Uterus (tissue), 2 donors: ENCODE data around the gene CD46.

Experiments
- POLR2A ChIP-seq, 2 donors: fragments of 450-650 bp; IDR thresholded peaks; one replicate each; pipeline ENCODE4 v1.6.1; 2016; ENCODE audit warnings: antibody characterized with exemption in 2 of 2, mild to moderate bottlenecking in 1 of 2, moderate library complexity in 1 of 2
- TF ChIP-seq, protein P1 (sequence below), 4 experiments: fragments of 200-600 bp in 2 of 4; fragments of 450-650 bp in 2 of 4; sonication (generic) in 2 of 4; IDR thresholded peaks; one replicate each; pipeline ENCODE4 v1.5.1; 2016 to 2019; ENCODE audit warnings: antibody characterized with exemption in 4 of 4, mild to moderate bottlenecking in 2 of 4, moderate library complexity in 1 of 4

DNA sequence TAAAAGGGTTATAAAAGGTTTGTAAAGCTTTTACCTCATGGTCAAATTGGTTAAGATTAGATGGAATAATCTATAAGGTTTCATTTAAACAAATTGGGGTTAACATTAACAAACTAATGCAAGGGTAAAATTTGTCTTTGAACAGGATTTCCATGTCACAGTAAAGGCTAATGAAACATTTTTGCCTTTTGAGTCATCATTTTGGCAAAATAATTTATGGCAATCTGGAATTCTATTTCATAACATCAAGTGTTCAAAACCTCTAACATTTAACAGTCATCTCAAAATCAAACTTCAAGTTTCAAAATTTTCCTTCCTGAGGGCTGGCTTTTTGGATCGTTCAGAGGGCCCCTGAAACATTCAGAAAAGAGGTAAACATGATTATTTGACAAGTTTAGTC, 6.6 kb upstream of the CD46 start:
- TF ChIP-seq, protein P1, sequence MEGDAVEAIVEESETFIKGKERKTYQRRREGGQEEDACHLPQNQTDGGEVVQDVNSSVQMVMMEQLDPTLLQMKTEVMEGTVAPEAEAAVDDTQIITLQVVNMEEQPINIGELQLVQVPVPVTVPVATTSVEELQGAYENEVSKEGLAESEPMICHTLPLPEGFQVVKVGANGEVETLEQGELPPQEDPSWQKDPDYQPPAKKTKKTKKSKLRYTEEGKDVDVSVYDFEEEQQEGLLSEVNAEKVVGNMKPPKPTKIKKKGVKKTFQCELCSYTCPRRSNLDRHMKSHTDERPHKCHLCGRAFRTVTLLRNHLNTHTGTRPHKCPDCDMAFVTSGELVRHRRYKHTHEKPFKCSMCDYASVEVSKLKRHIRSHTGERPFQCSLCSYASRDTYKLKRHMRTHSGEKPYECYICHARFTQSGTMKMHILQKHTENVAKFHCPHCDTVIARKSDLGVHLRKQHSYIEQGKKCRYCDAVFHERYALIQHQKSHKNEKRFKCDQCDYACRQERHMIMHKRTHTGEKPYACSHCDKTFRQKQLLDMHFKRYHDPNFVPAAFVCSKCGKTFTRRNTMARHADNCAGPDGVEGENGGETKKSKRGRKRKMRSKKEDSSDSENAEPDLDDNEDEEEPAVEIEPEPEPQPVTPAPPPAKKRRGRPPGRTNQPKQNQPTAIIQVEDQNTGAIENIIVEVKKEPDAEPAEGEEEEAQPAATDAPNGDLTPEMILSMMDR (IDR thresholded peaks at IDR 0.05) = no peak
- no peak for TF ChIP-seq POLR2A (IDR thresholded peaks at IDR 0.05)
